SKM-1 treated with dmso at 0.1 percent for 144 hours (cell line): Measurements from ENCODE around the gene OLFM3.

Experiments used
- DNase-seq: peaks from one replicate; lab custom pipeline; 2025; ENCODE audit not compliant: unreplicated experiment; lab: John Stamatoyannopoulos, UW

The OLFM3 gene

DNA sequence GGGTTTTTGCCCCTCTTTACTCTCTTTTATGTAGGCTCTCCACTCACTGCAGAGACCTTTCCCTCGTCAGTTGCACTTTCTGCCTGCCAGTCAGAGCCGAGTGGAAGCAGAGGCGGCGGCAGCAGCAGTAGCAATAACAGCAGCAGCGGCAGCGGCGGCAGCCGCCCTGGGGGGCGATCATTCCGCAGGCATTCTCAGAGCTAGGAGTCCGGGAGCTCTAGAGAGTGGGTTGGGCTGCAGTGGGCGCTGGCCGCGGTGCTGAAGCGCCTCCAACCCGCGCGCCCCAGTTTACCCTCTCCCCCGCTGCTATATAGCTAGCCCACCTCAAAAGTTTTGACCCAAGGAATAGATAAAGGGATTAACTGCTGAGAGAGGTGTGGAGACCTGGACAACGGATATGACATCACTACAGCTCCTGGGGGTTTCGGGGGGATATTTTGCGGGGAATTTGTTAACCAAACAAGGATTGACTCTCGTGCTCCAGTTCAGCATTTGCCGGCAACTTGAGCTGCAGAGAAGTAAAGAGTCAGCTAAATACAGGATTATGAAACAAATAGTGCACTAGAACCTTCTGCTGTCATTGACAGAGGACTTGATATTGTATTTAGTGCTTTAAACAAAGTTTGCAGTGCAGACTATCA, at the start of gene OLFM3:
Gene OLFM3 (minus strand): TSS at position 102 of the 641 bp plus-strand sequence.
- no peak for DNase-seq

DNA sequence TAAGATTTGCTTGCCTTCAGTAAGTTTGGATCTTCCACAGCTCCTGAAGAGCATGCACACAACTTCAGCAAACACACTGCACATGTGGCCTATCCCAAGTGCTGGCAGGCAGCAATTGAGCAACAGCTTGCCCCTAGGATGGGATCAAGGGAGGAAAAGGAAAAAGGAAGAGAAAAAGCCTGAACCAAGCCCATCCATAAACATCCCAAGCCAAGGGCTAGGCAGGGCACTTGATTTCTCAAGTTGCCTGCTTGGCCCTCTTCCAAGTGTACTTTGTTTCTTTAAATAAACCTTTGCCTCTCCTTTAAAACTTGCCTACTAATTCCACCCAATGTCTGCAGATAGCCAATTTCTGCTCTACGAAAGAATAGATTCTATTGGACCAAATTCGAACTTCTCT, 49.0 kb upstream of the OLFM3 start:
- DNase-seq, result no peak

DNA sequence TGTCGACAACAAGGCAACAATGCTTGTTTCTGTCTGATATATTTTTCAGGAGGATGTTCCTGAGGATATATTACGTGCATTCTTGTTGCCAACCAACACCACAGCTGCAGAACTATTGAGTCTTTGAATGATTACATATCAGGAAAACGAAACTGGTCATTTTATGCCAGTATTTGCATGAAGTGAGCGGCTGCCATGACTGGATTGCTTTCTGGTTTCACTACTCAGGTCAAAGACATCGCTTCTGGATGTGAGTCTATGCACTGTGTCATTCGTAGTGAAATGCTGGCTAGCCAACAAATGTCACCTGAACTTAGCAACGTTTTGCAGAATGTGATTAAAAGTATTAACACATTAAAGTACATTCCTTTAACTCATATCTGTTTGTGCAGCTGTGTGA, 35.8 kb upstream of the OLFM3 start:
- DNase-seq, result no peak

DNA sequence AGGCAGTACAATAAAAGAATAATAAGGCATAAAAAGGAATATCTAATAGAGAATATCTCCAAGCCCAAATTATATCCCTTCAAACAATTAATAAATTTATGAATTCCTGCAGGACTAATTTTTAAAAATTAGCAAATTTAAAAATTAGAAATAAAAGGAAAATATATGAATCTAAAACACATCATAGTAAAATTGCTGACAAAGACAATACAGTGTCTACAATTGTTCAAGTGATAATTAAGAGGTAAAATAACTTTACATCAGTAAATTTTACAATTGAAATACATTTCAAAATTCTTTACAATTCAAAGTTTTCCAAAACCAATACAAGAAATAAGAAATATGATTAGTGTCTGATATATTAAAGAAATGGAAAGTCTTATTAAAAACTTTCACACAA, 22.8 kb upstream of the OLFM3 start:
- no peak for DNase-seq

DNA sequence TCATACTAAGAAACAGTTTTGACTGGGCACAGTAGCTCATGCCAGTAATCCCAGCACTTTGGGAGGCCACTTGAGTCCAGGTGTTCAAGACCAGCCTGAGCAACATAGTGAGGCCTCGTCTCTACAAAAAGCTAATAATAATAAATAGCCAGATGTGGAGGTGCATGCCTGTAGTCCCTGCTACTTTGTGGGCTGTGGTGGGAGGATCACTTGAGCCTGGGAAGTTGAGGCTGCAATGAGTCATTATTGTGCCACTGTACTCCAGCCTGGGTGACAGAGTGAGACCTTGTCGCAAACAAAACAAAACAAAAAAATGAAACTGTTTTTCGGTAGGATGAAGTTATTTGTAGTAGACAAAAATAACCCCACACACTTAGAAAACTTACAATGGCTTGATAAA, 19.0 kb upstream of the OLFM3 start:
- DNase-seq, result no peak

DNA sequence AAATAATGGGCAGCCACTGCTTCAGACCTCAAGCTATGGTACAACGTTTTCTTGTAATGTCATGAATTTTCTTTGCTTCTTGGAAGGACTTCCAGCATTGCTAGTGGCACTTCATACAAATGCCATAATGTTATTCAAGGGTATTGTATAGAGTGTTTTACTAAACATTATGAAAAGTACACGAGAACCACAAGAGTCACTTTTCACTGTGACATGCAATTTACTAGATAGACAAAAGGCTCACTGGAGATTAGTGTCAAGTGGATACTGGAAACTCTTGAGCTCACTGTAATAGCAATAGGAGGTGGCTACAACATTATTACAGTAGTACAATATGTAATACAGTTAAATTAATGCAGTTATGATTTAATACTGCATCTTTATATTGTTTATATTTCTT, 5.3 kb upstream of the OLFM3 start:
- no peak for DNase-seq

DNA sequence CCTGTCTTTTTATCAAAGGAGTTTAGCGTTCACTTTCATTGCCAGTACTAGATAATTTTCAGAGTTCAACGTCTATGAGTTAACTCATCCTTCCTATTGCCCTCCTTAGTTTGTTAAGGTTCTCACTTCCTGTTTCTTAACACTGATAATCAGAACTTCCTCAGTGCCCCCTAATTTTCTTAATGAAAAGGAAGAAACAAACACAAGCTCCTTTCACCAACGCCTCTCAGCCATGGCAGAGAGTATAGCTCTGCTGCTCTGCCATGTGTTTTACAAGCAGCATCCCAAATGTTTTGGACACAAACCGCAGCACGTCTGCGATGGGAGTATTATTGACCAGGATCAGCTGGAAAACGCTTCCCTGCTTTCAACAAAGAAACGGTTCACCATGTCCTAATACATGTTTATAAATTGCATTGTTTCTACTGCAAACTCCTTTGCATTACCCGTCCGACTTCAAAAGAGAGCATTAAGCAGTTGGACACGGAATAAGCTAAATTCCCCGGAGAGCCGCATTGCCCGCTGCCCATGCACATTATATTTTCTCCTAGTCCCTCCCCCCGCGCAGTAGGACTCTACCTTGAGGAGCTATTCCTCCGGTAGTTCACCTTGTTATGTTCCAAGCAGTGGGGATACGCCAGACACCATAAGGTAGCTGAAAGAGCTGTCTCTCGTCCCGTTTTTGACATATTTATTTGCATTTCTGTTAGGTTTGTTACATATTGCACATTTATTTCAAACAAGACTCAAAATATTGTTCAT, 561 bp downstream of the OLFM3 start:
- no peak for DNase-seq

DNA sequence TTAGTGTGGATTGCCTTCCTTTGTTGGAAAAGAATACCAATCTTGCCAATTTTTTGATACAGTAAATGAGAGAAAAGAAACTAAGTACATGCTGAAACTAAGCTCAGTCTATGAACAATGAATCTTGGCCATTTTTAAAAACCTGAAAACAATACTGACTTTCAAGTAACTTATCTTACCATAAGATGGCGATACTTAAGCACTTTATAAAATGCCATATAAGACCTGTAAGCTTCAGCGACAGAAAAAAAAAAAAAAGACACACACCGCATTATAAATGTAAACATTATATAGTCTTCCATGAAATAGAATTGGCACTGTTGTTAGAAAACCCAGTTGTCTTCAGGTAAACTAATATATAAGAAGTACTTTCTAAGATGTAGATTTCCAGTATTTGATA, 3.0 kb downstream of the OLFM3 start:
- no peak for DNase-seq

DNA sequence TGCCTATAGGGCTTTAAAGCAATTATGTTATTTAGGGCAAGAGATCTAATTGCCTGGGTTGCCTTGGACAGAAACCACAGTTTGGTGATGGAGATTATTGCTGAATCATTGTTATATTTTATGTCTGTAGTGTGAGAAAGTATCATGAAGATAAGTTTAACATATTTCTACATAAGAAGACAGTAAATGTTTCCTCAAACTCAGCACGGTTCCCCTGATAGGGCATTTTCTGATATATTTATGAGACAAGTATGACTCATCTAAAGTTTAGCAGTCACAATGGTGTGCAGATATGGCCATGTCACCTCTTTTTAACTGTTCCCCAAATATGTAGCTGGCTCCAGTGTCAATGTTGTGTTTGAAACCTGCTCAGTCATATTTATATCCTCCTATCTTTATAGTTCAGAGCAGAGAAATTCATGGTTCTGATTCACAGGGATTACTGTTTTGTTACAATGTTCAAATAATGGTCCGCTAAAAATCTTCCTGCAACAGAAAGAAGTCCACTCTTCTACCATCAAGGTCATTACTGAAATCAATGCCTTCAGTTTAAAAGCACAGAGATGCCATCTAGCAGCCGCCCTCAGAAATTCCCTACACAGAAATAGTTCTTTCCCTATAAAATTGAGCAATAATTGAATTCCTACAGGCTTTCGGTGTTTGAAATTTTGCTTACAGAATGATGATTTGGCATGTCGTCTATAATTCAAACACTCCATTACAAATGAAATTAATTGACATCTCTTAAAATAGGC, 3.7 kb downstream of the OLFM3 start:
- no peak for DNase-seq

DNA sequence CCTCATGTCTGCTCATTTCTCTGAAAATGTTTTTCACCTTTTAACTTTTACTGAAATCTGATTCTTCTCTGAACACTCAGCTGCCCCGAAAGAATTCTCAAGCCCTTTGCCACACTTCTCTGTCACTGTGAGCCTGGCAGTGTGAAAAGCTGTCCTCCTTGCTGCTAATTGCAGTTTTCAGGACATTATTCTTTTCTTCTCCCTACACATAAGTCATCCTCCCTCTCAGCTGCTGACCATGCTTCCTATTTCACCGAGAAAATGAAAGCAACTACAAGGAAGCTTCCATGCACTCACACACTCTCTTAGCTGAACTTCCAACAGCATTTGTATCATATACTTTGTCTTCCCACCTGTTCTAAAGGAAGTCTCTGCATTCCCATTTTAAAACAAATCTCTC, 15.8 kb downstream of the OLFM3 start:
- no peak for DNase-seq

DNA sequence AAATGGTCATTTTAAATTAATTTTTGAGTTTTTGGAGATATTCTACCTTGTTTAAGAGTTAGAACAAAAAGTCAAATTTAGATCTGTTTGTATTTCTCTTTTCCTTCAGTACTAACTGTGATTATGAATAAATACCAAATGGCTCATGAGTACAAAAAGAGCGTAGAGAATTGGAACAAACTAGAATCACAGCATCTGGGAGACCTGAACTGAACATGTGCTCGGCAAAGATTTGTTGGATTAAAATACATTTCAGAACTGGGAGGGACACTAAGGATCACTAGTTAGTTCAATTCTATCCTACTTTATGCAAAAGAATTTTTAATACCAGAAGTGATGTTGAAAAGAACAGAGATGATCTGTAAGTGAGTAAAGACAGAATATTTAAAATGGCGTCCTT, 19.5 kb downstream of the OLFM3 start:
- DNase-seq, result no peak

DNA sequence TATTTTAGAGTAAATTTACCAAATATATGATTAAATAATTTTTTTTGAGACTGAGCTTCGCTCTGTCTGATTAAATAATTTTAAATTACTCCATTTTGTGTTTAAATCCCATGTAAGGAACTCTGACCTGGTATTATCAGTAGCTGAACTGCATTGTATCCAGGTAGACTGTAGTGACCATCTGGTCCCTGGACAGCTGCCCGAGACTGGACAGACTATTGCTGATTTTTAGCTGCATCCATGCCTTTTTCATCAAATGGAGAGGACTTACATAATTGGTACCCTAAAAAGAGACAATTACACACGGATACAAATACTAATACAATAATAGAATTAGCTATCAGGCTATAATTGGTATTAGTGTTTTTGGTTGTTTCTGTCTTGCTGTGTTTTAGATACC, 20.6 kb downstream of the OLFM3 start:
- no peak for DNase-seq

DNA sequence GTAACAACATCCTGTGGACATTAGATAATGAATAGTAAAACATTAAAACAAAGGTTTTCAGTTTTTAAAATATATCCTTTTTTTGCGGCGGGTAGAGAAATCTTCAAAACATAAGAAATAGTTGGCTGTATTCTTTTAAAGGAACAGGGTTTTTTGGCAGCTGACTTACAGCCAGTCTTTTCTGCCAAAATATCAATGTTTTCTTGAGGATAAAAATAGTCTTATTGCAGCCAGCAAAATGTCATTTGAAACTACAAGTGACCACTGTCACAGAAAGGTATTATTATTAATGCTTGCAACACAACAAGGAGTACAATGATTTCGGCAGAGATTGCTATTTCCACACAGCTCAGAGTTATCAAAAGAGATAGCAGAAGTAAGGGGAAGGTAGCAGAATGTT, 21.4 kb downstream of the OLFM3 start:
- DNase-seq, result no peak

DNA sequence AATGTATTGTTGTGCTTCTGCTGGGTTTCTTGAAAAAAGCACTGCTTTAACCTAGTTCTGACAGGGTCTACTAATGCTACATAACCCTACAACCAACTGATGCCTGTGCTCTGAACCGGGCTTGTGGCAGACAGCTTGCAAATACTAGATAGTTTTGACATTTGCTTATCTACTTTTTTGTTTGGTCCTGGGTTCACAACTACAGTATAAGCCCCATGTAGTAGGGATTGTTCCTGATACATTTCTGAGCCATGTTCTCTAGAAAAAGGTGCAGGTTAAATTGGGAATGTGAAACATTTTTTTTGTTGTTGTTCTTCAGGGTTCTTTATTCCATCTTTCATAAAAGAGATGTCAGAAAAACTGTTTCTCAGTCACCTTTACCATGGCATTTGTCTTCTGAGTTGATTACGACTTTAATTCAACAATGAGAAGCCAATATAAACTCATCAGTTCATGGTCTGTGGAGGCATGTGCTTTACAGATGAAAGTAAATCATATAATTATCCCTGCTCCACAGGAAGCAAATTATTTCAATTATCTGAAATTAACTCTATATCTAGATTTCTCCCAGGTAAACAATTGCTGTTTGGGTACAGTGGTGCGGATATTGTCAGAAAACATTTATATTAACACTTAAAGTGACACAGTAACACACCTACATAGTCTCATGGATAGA, 22.0 kb downstream of the OLFM3 start:
- DNase-seq, result no peak

DNA sequence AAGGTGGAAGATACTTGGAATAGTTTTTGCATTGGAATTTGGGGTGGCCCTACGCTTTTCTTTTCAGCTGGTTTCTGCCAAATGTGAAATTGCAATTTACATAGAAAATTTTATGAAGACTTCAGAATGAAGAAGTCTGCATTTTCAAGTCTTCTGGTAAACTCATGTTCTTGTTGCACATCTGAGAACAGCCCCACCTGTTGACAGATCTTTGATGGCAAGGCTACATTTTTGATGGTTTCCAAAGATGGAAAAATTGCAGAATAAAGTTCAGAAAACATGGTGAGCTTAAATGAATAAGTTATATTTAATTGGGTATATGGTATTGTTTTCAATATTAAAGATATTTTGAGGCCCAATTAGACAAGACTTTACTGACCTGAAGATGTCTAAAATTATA, 25.4 kb downstream of the OLFM3 start:
- DNase-seq, result no peak

DNA sequence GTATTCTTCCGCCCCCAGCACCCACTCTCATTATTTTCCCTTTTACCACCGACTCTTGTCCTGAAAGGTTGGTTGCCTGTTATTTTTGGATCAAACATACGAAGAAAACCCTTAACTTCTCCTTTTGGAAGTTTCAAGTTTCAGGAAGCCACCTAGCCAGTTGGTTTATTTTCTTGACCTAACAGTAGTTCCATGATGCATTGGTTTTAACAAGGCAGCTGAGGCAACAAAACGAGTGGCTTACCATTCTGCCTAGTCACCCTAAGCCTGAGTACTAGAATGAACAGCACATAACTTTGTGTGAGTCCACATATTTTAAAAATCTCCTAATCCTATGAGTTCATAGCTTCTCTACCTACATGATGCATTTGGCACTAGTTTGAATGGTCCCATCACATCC, 28.9 kb downstream of the OLFM3 start:
- DNase-seq, result no peak

DNA sequence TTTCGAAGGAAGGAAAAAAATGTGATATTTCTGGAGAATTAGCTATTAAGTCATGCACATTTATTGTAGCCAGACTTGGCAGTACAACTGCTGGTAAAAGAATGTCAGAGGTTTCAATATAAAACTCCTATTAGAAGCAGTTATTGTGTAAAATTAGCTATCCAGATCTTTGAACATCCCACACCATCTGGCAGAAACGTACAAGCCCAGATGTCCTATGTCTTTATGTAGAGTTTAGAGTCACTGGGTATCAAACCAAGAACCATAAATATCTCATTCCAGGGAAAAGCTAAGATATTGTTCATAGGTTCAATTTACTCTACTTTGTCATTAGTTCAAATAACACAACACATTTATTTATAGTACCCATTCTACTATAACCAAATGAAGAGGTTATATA, 31.4 kb downstream of the OLFM3 start:
- no peak for DNase-seq

DNA sequence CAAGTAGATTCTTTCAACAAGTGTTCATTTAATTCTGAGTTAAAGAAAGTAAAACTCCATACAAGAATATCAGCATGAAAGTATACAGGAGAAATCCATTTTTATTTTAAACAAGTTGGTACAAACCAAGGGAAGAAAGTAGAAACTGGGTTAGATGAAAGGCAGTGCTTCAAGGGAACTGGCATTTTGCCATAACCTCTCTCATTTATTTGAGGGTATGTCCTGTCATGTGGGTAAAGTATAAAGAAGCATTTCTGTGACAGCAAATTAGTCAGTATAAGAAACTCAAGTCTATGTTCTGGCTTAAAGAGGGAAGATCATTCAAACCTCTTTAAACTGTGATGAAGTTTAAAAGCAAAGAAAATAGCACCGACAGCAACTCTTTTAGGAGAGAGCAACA, 32.0 kb downstream of the OLFM3 start:
- DNase-seq, result no peak

DNA sequence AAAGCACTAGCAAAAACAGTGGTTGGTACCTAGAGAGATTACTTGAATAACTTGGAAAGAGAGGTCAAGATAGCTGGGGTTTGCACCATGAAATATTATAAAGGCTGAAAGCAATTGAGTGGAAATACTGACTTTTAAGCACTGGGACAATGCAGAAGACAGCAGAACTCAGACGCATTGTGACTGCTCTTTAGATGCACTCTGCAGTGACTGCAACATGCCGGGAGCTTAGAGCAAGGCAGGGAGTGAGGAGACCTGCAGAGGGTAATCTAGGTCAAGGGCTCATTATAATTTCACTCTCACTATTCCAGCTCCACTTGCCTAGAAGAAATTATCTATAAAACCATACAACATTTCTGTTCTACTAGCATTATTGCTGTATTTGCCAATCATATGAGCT, 36.6 kb downstream of the OLFM3 start:
- DNase-seq, result no peak

DNA sequence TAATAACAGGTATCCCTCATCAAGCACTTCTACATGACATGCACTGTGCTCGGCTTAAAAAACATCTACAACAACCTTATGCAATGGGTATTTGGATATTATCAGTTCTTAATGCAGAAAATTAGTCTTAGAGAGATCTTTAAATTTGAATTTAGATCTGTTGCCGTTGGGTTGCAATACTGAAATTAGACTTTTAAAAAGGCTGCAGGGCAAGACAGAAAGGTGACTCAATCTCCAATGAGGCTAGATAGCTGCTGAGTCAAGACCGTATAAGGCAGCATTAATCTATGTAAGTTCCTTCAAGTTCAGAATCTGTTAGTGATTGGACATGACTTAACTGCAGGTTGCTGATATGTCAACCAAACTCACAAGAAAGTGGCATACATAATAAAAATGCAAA, 37.3 kb downstream of the OLFM3 start:
- no peak for DNase-seq

DNA sequence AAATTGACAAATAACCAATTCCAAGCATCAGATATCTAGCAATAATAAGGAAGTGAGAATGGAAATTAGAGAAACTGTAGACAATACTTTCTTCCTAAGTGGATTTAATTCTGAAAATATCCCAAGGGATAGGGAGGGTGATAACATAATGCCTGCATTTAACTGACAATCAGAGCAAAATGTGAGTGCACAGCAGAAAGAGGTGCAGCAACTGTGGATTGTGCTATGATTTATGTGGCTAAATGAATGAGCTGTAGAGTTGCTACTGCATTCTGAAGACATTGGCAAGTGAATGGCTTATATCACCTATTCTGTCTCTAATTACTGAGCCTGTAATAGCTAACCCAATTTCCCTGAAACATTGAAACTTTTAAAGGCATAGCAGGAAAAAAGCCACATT, 39.0 kb downstream of the OLFM3 start:
- no peak for DNase-seq

DNA sequence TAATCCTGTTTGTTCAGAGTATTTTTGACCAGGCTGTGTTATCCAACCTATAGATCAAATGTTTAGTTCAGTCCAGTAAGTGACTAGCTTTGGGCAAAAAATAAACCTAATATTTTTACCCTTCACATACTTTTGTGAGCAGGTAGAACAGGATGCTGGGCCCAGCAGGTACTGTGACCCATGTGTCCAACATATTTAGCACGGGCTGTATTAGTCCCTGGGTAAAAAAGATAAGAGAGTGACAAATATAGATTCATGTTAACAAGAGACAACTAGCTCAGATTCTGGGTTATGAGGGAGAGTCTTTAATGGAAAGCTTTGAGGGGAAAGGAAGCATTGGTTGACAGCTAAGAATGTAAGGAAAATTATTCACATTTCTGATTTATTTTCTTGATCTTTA, 43.1 kb downstream of the OLFM3 start:
- DNase-seq, result no peak
